KBM-7 (cell line): ENCODE data around the gene CYP4V2.

Experiments
- DNase-seq: peaks from one replicate; pipeline ENCODE4 v3.0.0-alpha.2; 2015
- in situ Hi-C: fragments of 300-500 bp; cut with MboI; formaldehyde crosslinking; loops from 2 replicates; pipeline ENCODE4 v1.14.3; 2020; ENCODE audit warnings: low sequenced_read_pairs, low pct_unique_long_range_greater_than_20kb, mixed read lengths

Gene CYP4V2

DNA sequence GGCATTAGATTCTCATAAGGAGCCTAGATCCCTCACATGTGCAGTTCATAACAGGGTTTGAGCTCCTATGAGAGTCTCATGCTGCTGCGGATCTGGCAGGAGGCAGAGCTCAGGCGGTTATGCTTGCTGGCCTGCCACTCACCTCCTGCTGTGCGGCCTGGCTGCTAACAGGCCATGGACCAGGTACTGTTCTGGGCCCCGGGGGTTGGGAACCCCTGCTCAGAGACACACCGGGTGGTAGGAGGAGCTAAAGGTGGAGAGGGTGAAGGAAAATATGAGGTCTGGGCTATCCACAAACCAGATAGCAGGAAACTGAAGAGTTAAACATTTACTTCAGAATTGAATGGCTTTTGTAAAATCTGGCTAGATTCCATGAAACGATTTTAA is 68.7 kb downstream of the CYP4V2 start:
- no peak for DNase-seq
- in situ Hi-C loops, result no loop called here
